Kidney epithelial cell (primary cell): ENCODE results near the gene ENTPD1. TPM values are rescaled to one million over a fixed set of nuclear protein-coding genes. Genes with fewer than 3 reads are reported as not detected.
"Not testable (repeated sequence)": the region's sequence is repeated elsewhere in the genome, so short reads cannot be mapped to it uniquely, and the experiment has no call there.

Experiments used
- DNase-seq: peaks from one replicate; pipeline ENCODE4 v3.0.0-alpha.2; 2010; ENCODE audit warnings: low read depth
- H3K27me3 ChIP-seq: 2 replicates; pipeline ENCODE4 v1.6.0; 2011; ENCODE audit warnings: low read length; ENCODE audit not compliant: control insufficient read depth, insufficient read depth
- H3K36me3 ChIP-seq: 2 replicates; pipeline ENCODE4 v1.5.1; 2011; ENCODE audit warnings: low read length; ENCODE audit not compliant: control insufficient read depth, insufficient read depth
- H3K4me3 ChIP-seq: 2 replicates; pipeline ENCODE4 v1.5.1; 2011; ENCODE audit warnings: low read depth, mild to moderate bottlenecking, control low read depth, low read length
- CTCF ChIP-seq: IDR thresholded peaks from 2 replicates; pipeline ENCODE4 v1.5.1; 2011; ENCODE audit warnings: mild to moderate bottlenecking, moderate library complexity, low read length, control low read depth, inconsistent platforms; ENCODE audit not compliant: insufficient read depth, poor library complexity, severe bottlenecking
- total RNA-seq: library from RNA; depleted of rRNA; stranded (reverse); fragments of >200 nt; gene quantifications from 2 replicates; pipeline ENCODE4 v1.2.3, GENCODE V29; 2015

The ENTPD1 gene
- total RNA-seq, 1 donor from 2014 or later: 0.17 TPM

- no peak for TF ChIP-seq CTCF
- Histone ChIP-seq H3K27me3 (no peaks in the 10 kb centered on the region), H3K4me3 (no peak overlapping the region), H3K36me3 (no peaks in the 10 kb centered on the region)
- DNase-seq: no peak
These were observed 116.3 kb downstream of the ENTPD1 start for GRCh38 chr10:95872158-95872711.

- Histone ChIP-seq H3K36me3 (no peaks in the 10 kb centered on the region), H3K4me3 (no peak overlapping the region), H3K27me3 (no peaks in the 10 kb centered on the region)
- no peak for DNase-seq
- TF ChIP-seq CTCF: no peak
These were observed 117.2 kb downstream of the ENTPD1 start for GRCh38 chr10:95873139-95873538.

- Histone ChIP-seq H3K27me3 (no peaks in the 10 kb centered on the region), H3K36me3 (no peaks in the 10 kb centered on the region), H3K4me3 (no peak overlapping the region)
- DNase-seq: no peak
- no peak for TF ChIP-seq CTCF
These were observed 117.7 kb downstream of the ENTPD1 start for GRCh38 chr10:95873651-95874050.

- not testable (repeated sequence) for DNase-seq, H3K36me3 ChIP-seq, H3K27me3 ChIP-seq, H3K4me3 ChIP-seq
These were observed 118.8 kb downstream of the ENTPD1 start for GRCh38 chr10:95874783-95875182.

- no peak for DNase-seq
- no peak for TF ChIP-seq CTCF
- Histone ChIP-seq H3K4me3 (no peak overlapping the region), H3K27me3 (no peaks in the 10 kb centered on the region), H3K36me3 (no peaks in the 10 kb centered on the region)
These were observed 120.8 kb downstream of the ENTPD1 start for GRCh38 chr10:95876756-95877155.

GRCh38 chr10:95877881-95878280, 121.9 kb downstream of the ENTPD1 start:
- TF ChIP-seq CTCF: no peak
- DNase-seq: no peak
- no peaks in the 10 kb centered on the region for H3K27me3 ChIP-seq
- H3K36me3 ChIP-seq: no peaks in the 10 kb centered on the region
- no peak overlapping the region for H3K4me3 ChIP-seq

- no peak for DNase-seq
- no peak for TF ChIP-seq CTCF
- Histone ChIP-seq H3K27me3 (no peaks in the 10 kb centered on the region), H3K4me3 (no peak overlapping the region), H3K36me3 (no peaks in the 10 kb centered on the region)
These were observed 124.7 kb downstream of the ENTPD1 start for GRCh38 chr10:95880704-95881103.
